HCT116 (cell line): ENCODE results near the gene OLFML2A. TPM values are rescaled to one million over a fixed set of nuclear protein-coding genes. Genes with fewer than 3 reads are reported as not detected.

ENCODE experiments used
- ATAC-seq: fragments of 200-7000 bp; cut with Tn5 transposase; 2 replicates; pipeline ENCODE4 v1.9.1; 2020; ENCODE audit warnings: mild to moderate bottlenecking, moderate library complexity
- BruUV-seq: library from RNA; stranded (reverse); fragments of 400-500 nt; replicated peaks from 2 replicates; lab custom pipeline; 2021; lab: Mats Ljungman, UMichigan
- CTCF ChIA-PET: fragments of 300-600 bp; sonication (Branson Sonifier 250); formaldehyde crosslinking; loops from one replicate; lab custom pipeline; 2021; ENCODE audit warnings: antibody characterized with exemption; lab: Charles Lee
- POLR2A ChIA-PET: fragments of 300-600, 350-600 bp; sonication (Branson Sonifier 250); formaldehyde crosslinking; loops from one replicate; lab custom pipeline; 2021; ENCODE audit warnings: antibody characterized with exemption; lab: Charles Lee
- RAD21 ChIA-PET, 2 experiments: fragments of 300-600 bp; sonication (Branson Sonifier 250); formaldehyde crosslinking; loops; one replicate each; lab custom pipeline; 2023; ENCODE audit warnings: low total read pairs in 2 of 2; ENCODE audit not compliant: uncharacterized antibody in 2 of 2, unreplicated experiment in 2 of 2, low non-redundant PET in 1 of 2; lab: Charles Lee
- DNase-seq: peaks from one replicate; pipeline ENCODE4 v3.0.0-alpha.2; 2010; ENCODE audit warnings: low read depth, low spot score
- H2AFZ ChIP-seq: fragments of 200-600 bp; shearing (Covaris generic), sonication (generic); 2 replicates; pipeline ENCODE4 v1.6.1; 2017; ENCODE audit warnings: low read depth, mixed run types, mixed read lengths, antibody characterized with exemption, low read length; ENCODE audit not compliant: poor library complexity, severe bottlenecking
- H3K27ac ChIP-seq: 2 replicates; pipeline ENCODE4 v1.5.1; 2012; ENCODE audit warnings: low read depth, low read length
- H3K27me3 ChIP-seq: fragments of 200-600 bp; sonication (generic); 2 replicates; pipeline ENCODE4 v1.6.1; 2016; ENCODE audit warnings: mixed run types, low read length, mixed read lengths; ENCODE audit not compliant: insufficient read depth
- H3K36me3 ChIP-seq, 2 experiments: fragments of 200-500 bp in 1 of 2; fragments of 200-600 bp in 1 of 2; sonication (Bioruptor generic) in 1 of 2; sonication (generic) in 1 of 2; 2 replicates each; pipeline versions ENCODE4 v1.5.1 to v1.6.1; 2014 to 2016; ENCODE audit warnings: low read length in 2 of 2, inconsistent platforms in 1 of 2, mixed read lengths in 1 of 2, mixed run types in 1 of 2; ENCODE audit not compliant: insufficient read depth in 2 of 2, control insufficient read depth in 1 of 2
- H3K4me1 ChIP-seq, 2 experiments: fragments of 200-600 bp in 1 of 2; sonication (generic) in 1 of 2; 2 replicates each; pipeline versions ENCODE4 v1.5.1 to v1.6.1; 2012 to 2017; ENCODE audit warnings: low read length in 2 of 2, inconsistent platforms in 1 of 2, mild to moderate bottlenecking in 1 of 2, mixed read lengths in 1 of 2, mixed run types in 1 of 2, moderate library complexity in 1 of 2; ENCODE audit not compliant: insufficient read depth in 2 of 2, control insufficient read depth in 1 of 2
- H3K4me2 ChIP-seq: fragments of 200-600 bp; sonication (generic); 2 replicates; pipeline ENCODE4 v1.6.1; 2017; ENCODE audit warnings: mixed run types, low read length, mixed read lengths
- H3K4me3 ChIP-seq, 2 experiments: fragments of 200-600 bp in 1 of 2; sonication (generic) in 1 of 2; replicated peaks in 1 of 2; 2 replicates each; pipeline ENCODE4 v1.5.1; 2011 to 2016; ENCODE audit warnings: low read length in 2 of 2, control low read depth in 1 of 2, low read depth in 1 of 2, mild to moderate bottlenecking in 1 of 2, mixed read lengths in 1 of 2, mixed run types in 1 of 2
- H3K79me2 ChIP-seq: fragments of 200-600 bp; sonication (generic); 2 replicates; pipeline ENCODE4 v1.6.1; 2017; ENCODE audit warnings: mild to moderate bottlenecking, mixed run types, low read length, moderate library complexity, mixed read lengths; ENCODE audit not compliant: insufficient read depth
- H3K9ac ChIP-seq: fragments of 200-600 bp; sonication (generic); 2 replicates; pipeline ENCODE4 v1.6.1; 2016; ENCODE audit warnings: low read length, mixed read lengths
- H3K9me2 ChIP-seq: fragments of 200-600 bp; sonication (generic), shearing (Covaris generic); 2 replicates; pipeline ENCODE4 v1.6.1; 2017; ENCODE audit warnings: mixed run types, mild to moderate bottlenecking, moderate library complexity; ENCODE audit not compliant: insufficient read depth
- H3K9me3 ChIP-seq, 2 experiments: fragments of 200-500 bp in 1 of 2; fragments of 200-600 bp in 1 of 2; sonication (Bioruptor generic) in 1 of 2; sonication (generic) in 1 of 2; 2 replicates each; pipeline ENCODE4 v1.6.1; 2014 to 2017; ENCODE audit warnings: low read length in 2 of 2, mixed read lengths in 2 of 2, inconsistent platforms in 1 of 2, low read depth in 1 of 2, mild to moderate bottlenecking in 1 of 2, mixed run types in 1 of 2, moderate library complexity in 1 of 2; ENCODE audit not compliant: control insufficient read depth in 1 of 2, insufficient read depth in 1 of 2
- H4K20me1 ChIP-seq: fragments of 200-600 bp; sonication (generic), shearing (Covaris generic); 2 replicates; pipeline ENCODE4 v1.6.1; 2017; ENCODE audit warnings: mixed run types, mild to moderate bottlenecking, moderate library complexity; ENCODE audit not compliant: insufficient read depth
- CEBPB ChIP-seq: IDR thresholded peaks from 2 replicates; pipeline ENCODE4 v1.6.1; 2012; ENCODE audit warnings: low read depth
- EGR1 ChIP-seq: IDR thresholded peaks from 2 replicates; pipeline ENCODE4 v1.6.1; 2012; ENCODE audit warnings: low read depth
- ELF1 ChIP-seq: IDR thresholded peaks from 2 replicates; pipeline ENCODE4 v1.6.1; 2012; ENCODE audit warnings: low read depth, borderline replicate concordance
- EZH2phosphoT487 ChIP-seq: fragments of 200-600 bp; IDR thresholded peaks from 2 replicates; pipeline ENCODE4 v1.6.1; 2018; ENCODE audit warnings: antibody characterized with exemption, borderline replicate concordance
- FOSL1 ChIP-seq: IDR thresholded peaks from 2 replicates; pipeline ENCODE4 v1.6.1; 2012; ENCODE audit warnings: low read depth
- POLR2A ChIP-seq: IDR thresholded peaks from 2 replicates; pipeline ENCODE4 v1.7.0; 2011; ENCODE audit warnings: borderline replicate concordance; ENCODE audit not compliant: insufficient read depth, insufficient read length; ENCODE audit errors: extremely low read depth
- POLR2AphosphoS5 ChIP-seq: IDR thresholded peaks from 2 replicates; pipeline ENCODE4 v1.6.1; 2011; ENCODE audit warnings: mild to moderate bottlenecking, low read depth, low read length, moderate library complexity
- TCF7L2 ChIP-seq: IDR thresholded peaks from 2 replicates; pipeline ENCODE4 v1.7.0; 2011; ENCODE audit warnings: borderline replicate concordance, inconsistent platforms; ENCODE audit not compliant: insufficient read depth, insufficient read length; ENCODE audit errors: extremely low read depth
- ZNF274 ChIP-seq: fragments of 200-500 bp; sonication (Bioruptor generic); IDR thresholded peaks from 2 replicates; pipeline ENCODE4 v1.6.1; 2014; ENCODE audit warnings: mild to moderate bottlenecking, low read depth, low read length, inconsistent platforms
- intact Hi-C: fragments of 100-400 bp; cut with micrococcal nuclease; formaldehyde crosslinking; loops from 2 replicates; pipeline ENCODE4 v1.10.0; 2022
- total RNA-seq: library from RNA; stranded (reverse); gene quantifications from one replicate; pipeline ENCODE4 v1.2.1, GENCODE V29; 2021; ENCODE audit not compliant: unreplicated experiment
- TF ChIP-seq, protein P1 (sequence below): IDR thresholded peaks from 2 replicates; pipeline ENCODE4 v1.6.1; 2011; ENCODE audit warnings: mild to moderate bottlenecking, low read length, moderate library complexity; ENCODE audit not compliant: insufficient replicate concordance; ENCODE audit errors: extremely low read depth
- TF ChIP-seq, protein P2 (sequence below), 3 experiments: fragments of 200-600 bp in 1 of 3; sonication (generic) in 1 of 3; IDR thresholded peaks in 2 of 3; conservative IDR thresholded peaks in 1 of 3; 2 replicates each; pipeline ENCODE4 v1.5.1; 2012 to 2017; ENCODE audit warnings: low read depth in 2 of 3, low read length in 2 of 3, antibody characterized with exemption in 1 of 3, borderline replicate concordance in 1 of 3, control low read depth in 1 of 3, mild to moderate bottlenecking in 1 of 3, mixed read lengths in 1 of 3, mixed run types in 1 of 3, moderate library complexity in 1 of 3; ENCODE audit not compliant: insufficient read depth in 1 of 3

OLFML2A gene
- total RNA-seq, 1 experiment from 2014 or later, result 6.3 TPM

DNA sequence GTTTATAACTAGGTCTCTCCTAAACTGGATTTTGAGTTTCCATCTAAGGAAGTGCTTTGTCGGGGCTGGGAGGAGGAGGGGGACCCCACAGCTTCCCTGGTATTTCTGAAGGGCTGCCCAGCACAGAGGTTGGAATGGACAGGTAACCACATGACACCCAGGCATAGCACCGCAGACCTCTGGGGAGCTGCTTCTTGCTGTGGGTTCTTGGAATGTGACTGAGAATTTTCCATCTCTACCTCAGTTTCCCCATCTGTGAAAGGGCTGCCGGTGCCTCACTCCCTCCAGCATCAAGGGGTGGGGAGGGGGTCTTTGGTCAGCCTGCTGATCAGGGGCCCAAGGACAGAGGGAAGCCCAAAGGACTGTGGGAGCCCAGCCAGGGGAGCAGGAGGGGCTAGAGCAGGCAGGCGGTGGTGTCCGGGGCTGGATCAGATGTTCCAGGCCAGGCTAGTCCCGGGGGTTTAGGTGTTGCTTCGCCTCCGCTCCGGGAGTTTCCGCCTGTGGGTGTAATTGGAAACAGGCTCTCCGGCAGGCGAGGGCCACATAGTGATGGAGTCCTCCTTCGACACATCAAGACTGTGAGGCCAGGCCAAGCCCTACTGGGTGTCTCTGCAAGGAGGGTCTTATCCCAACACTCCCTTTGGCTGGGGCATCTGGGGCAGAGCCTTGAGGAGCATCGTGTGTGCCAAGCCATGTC lies 3.3 kb downstream of the OLFML2A start:
- no peak for DNase-seq
- BruUV-seq, result no TSS peak
- Histone ChIP-seq H3K36me3 (no peaks in the 10 kb centered on the region), H3K9me2 (no peaks in the 10 kb centered on the region), H3K9ac (no peak overlapping the region), H3K27me3 (no peaks in the 10 kb centered on the region), H2AFZ (no peak overlapping the region), H3K4me2 (peak overlapping the region; percentile 42), H3K9me3 (no peaks in the 10 kb centered on the region), H3K4me1 (peaks cover 17 to 35% of the 10 kb centered on the region in 2 experiments)
- POLR2A ChIA-PET, result interaction anchor here (1.2 to 1.9 kb wide), 2 partner anchors 73 to 76 kb away, joined by 8 read pairs; partner anchors contain the start of gene WDR38
- RAD21 ChIA-PET, result interaction anchor here (1.1 to 1.2 kb wide), 2 partner anchors 72 to 73 kb away, joined by 5 to 11 read pairs; partner anchors contain the start of gene WDR38 (in 1 of the 2)
- no peak for TF ChIP-seq TCF7L2
- no peak for TF ChIP-seq CEBPB
- TF ChIP-seq, protein P1, sequence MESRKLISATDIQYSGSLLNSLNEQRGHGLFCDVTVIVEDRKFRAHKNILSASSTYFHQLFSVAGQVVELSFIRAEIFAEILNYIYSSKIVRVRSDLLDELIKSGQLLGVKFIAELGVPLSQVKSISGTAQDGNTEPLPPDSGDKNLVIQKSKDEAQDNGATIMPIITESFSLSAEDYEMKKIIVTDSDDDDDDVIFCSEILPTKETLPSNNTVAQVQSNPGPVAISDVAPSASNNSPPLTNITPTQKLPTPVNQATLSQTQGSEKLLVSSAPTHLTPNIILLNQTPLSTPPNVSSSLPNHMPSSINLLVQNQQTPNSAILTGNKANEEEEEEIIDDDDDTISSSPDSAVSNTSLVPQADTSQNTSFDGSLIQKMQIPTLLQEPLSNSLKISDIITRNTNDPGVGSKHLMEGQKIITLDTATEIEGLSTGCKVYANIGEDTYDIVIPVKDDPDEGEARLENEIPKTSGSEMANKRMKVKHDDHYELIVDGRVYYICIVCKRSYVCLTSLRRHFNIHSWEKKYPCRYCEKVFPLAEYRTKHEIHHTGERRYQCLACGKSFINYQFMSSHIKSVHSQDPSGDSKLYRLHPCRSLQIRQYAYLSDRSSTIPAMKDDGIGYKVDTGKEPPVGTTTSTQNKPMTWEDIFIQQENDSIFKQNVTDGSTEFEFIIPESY, result no peak
- no peak for TF ChIP-seq EZH2phosphoT487
- TF ChIP-seq ELF1, result no peak
- no peak for TF ChIP-seq POLR2A
- TF ChIP-seq ZNF274, result no peak
- TF ChIP-seq POLR2AphosphoS5, result no peak
- TF ChIP-seq FOSL1, result no peak
- no peak for TF ChIP-seq EGR1
- TF ChIP-seq, protein P2, sequence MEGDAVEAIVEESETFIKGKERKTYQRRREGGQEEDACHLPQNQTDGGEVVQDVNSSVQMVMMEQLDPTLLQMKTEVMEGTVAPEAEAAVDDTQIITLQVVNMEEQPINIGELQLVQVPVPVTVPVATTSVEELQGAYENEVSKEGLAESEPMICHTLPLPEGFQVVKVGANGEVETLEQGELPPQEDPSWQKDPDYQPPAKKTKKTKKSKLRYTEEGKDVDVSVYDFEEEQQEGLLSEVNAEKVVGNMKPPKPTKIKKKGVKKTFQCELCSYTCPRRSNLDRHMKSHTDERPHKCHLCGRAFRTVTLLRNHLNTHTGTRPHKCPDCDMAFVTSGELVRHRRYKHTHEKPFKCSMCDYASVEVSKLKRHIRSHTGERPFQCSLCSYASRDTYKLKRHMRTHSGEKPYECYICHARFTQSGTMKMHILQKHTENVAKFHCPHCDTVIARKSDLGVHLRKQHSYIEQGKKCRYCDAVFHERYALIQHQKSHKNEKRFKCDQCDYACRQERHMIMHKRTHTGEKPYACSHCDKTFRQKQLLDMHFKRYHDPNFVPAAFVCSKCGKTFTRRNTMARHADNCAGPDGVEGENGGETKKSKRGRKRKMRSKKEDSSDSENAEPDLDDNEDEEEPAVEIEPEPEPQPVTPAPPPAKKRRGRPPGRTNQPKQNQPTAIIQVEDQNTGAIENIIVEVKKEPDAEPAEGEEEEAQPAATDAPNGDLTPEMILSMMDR (IDR thresholded peaks at IDR 0.05 in 2 of 3, conservative IDR thresholded peaks at IDR 0.05 in 1 of 3; ENCODE audit: borderline replicate concordance in 1 of 3, insufficient read depth in 1 of 3, low read depth in 2 of 3, low read length in 2 of 3), result no peak
- TF ChIP-seq, all 23 proteins: peak for 0
- H4K20me1 ChIP-seq, result no peaks in the 10 kb centered on the region
- H3K27ac ChIP-seq, result no peak overlapping the region
- no peaks in the 10 kb centered on the region for H3K79me2 ChIP-seq
- no peak for ATAC-seq
- CTCF ChIA-PET, result interaction anchor here (1.0 to 12.0 kb wide), 6 partner anchors 9 to 74 kb away, joined by 3 to 601 read pairs (median 6); partner anchors contain the start of gene WDR38
- intact Hi-C loops, result no loop called here
- no peak overlapping the region for H3K4me3 ChIP-seq
